Dedifferentiated amniotic fluid mesenchymal stem cell (primary cell): Measurements from ENCODE around the gene PLAC8.
"Not testable (repeated sequence)": the region's sequence is repeated elsewhere in the genome, so short reads cannot be mapped to it uniquely, and the experiment has no call there.

Experiments used
- DNase-seq: peaks from one replicate; pipeline ENCODE4 v3.0.0-alpha.2; 2016; ENCODE audit errors: extremely low spot score

PLAC8 gene

GRCh38 chr4:83114576-83114975, at the start of gene PLAC8:
Gene PLAC8 (minus strand): TSS chr4:83114729. CDS start chr4:83107921, 6,808 bp downstream.
- no peak for DNase-seq

- no peak for DNase-seq
Observed at GRCh38 chr4:83153417-83153816, 38.9 kb upstream of the PLAC8 start.

GRCh38 chr4:83152746-83153145, 38.2 kb upstream of the PLAC8 start:
- DNase-seq, result no peak

GRCh38 chr4:83151651-83152050, 37.1 kb upstream of the PLAC8 start:
- no peak for DNase-seq

GRCh38 chr4:83150653-83151330, 36.3 kb upstream of the PLAC8 start:
- DNase-seq, result no peak

GRCh38 chr4:83149865-83150652, 35.5 kb upstream of the PLAC8 start:
- no peak for DNase-seq

- no peak for DNase-seq
Observed at GRCh38 chr4:83146841-83147240, 32.3 kb upstream of the PLAC8 start.

- DNase-seq, result not testable (repeated sequence)
Observed at GRCh38 chr4:83145776-83146175, 31.2 kb upstream of the PLAC8 start.

- DNase-seq, result no peak
Observed at GRCh38 chr4:83139514-83140156, 25.1 kb upstream of the PLAC8 start.

GRCh38 chr4:83138946-83139345, 24.4 kb upstream of the PLAC8 start:
- no peak for DNase-seq

- DNase-seq, result no peak
Observed at GRCh38 chr4:83132065-83132464, 17.5 kb upstream of the PLAC8 start.

- no peak for DNase-seq
Observed at GRCh38 chr4:83129264-83129663, 14.7 kb upstream of the PLAC8 start.

- DNase-seq, result peak; percentile 46
Observed at GRCh38 chr4:83128240-83128929, 13.9 kb upstream of the PLAC8 start.

GRCh38 chr4:83125738-83126141, 11.2 kb upstream of the PLAC8 start:
- DNase-seq, result no peak

- no peak for DNase-seq
Observed at GRCh38 chr4:83124111-83124780, 9.7 kb upstream of the PLAC8 start.

GRCh38 chr4:83121246-83121645, 6.7 kb upstream of the PLAC8 start:
- no peak for DNase-seq

- DNase-seq, result no peak
Observed at GRCh38 chr4:83118869-83119268, 4.3 kb upstream of the PLAC8 start.

- no peak for DNase-seq
Observed at GRCh38 chr4:83115656-83116285, 1.2 kb upstream of the PLAC8 start.

- DNase-seq, result no peak
Observed at GRCh38 chr4:83115000-83115399, 471 bp upstream of the PLAC8 start.

GRCh38 chr4:83113429-83113786, 1.1 kb downstream of the PLAC8 start:
- DNase-seq, result no peak
